GM12874 (cell line): ENCODE measurements around the gene ALOX5AP.

Experiments
- CTCF ChIP-seq: IDR thresholded peaks from 2 replicates; pipeline ENCODE4 v1.5.1; 2011; ENCODE audit warnings: low read depth, mild to moderate bottlenecking, control low read depth, low read length, moderate library complexity; ENCODE audit not compliant: insufficient read depth

The ALOX5AP gene

GRCh38 chr13:30725326-30726085 is 9.8 kb upstream of the ALOX5AP start:
- TF ChIP-seq CTCF, result no peak

GRCh38 chr13:30726192-30726591 is 9.2 kb upstream of the ALOX5AP start:
- TF ChIP-seq CTCF, result no peak

- TF ChIP-seq CTCF, result no peak
These were observed 7.6 kb upstream of the ALOX5AP start for GRCh38 chr13:30727491-30728355.

GRCh38 chr13:30729801-30730200 is 5.5 kb upstream of the ALOX5AP start:
- TF ChIP-seq CTCF, result no peak

- no peak for TF ChIP-seq CTCF
These were observed 4.8 kb upstream of the ALOX5AP start for GRCh38 chr13:30730526-30730925.

GRCh38 chr13:30731361-30732045 is 3.8 kb upstream of the ALOX5AP start:
- no peak for TF ChIP-seq CTCF

GRCh38 chr13:30732046-30732390 is 3.3 kb upstream of the ALOX5AP start:
- no peak for TF ChIP-seq CTCF
